ENCODE data around the gene CNGA3. TPM values are rescaled to one million over a fixed set of nuclear protein-coding genes. Genes with fewer than 3 reads are reported as not detected.

CNGA3 gene
- total and polyA plus RNA-seq, 2 of the 8 experiments (the other 6 are each of a cell fraction or from before 2014, with no cell fraction given), result 0.02 TPM; not detected in 1

DNA sequence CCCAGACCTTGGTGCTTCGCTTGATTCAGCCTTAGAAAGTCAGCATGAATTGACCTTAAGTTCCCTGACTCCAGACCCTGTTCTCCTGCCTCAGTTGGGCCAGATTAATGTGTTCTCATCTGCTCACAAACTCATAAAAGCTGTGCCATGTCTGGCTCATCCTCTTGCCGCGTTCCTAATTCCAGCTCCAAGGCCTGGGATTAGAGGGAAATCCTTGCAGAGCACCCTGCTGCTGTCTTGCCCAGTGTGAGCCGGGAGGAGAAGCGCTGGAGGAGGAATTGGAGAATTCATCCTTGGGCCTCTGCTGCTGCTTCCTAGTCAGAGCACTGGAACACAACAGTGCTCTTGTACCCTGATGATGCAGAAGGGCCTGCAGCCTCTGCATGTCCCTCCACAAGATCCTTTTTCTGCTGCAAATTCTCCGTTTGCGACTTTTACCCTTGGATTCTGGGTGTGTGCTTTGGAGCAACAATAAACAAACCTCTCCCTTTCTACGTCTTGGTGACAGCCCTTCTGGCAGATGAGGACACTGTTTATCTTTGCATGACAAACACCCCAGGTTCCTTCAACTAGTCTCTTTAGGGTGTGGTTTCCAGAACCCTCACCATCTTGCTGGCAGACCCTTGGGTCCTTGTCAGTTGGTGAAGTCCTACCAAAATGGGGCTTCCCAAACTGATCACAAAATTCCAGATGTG is 46.9 kb upstream of the CNGA3 start (continued):
- TF ChIP-seq, protein P1, sequence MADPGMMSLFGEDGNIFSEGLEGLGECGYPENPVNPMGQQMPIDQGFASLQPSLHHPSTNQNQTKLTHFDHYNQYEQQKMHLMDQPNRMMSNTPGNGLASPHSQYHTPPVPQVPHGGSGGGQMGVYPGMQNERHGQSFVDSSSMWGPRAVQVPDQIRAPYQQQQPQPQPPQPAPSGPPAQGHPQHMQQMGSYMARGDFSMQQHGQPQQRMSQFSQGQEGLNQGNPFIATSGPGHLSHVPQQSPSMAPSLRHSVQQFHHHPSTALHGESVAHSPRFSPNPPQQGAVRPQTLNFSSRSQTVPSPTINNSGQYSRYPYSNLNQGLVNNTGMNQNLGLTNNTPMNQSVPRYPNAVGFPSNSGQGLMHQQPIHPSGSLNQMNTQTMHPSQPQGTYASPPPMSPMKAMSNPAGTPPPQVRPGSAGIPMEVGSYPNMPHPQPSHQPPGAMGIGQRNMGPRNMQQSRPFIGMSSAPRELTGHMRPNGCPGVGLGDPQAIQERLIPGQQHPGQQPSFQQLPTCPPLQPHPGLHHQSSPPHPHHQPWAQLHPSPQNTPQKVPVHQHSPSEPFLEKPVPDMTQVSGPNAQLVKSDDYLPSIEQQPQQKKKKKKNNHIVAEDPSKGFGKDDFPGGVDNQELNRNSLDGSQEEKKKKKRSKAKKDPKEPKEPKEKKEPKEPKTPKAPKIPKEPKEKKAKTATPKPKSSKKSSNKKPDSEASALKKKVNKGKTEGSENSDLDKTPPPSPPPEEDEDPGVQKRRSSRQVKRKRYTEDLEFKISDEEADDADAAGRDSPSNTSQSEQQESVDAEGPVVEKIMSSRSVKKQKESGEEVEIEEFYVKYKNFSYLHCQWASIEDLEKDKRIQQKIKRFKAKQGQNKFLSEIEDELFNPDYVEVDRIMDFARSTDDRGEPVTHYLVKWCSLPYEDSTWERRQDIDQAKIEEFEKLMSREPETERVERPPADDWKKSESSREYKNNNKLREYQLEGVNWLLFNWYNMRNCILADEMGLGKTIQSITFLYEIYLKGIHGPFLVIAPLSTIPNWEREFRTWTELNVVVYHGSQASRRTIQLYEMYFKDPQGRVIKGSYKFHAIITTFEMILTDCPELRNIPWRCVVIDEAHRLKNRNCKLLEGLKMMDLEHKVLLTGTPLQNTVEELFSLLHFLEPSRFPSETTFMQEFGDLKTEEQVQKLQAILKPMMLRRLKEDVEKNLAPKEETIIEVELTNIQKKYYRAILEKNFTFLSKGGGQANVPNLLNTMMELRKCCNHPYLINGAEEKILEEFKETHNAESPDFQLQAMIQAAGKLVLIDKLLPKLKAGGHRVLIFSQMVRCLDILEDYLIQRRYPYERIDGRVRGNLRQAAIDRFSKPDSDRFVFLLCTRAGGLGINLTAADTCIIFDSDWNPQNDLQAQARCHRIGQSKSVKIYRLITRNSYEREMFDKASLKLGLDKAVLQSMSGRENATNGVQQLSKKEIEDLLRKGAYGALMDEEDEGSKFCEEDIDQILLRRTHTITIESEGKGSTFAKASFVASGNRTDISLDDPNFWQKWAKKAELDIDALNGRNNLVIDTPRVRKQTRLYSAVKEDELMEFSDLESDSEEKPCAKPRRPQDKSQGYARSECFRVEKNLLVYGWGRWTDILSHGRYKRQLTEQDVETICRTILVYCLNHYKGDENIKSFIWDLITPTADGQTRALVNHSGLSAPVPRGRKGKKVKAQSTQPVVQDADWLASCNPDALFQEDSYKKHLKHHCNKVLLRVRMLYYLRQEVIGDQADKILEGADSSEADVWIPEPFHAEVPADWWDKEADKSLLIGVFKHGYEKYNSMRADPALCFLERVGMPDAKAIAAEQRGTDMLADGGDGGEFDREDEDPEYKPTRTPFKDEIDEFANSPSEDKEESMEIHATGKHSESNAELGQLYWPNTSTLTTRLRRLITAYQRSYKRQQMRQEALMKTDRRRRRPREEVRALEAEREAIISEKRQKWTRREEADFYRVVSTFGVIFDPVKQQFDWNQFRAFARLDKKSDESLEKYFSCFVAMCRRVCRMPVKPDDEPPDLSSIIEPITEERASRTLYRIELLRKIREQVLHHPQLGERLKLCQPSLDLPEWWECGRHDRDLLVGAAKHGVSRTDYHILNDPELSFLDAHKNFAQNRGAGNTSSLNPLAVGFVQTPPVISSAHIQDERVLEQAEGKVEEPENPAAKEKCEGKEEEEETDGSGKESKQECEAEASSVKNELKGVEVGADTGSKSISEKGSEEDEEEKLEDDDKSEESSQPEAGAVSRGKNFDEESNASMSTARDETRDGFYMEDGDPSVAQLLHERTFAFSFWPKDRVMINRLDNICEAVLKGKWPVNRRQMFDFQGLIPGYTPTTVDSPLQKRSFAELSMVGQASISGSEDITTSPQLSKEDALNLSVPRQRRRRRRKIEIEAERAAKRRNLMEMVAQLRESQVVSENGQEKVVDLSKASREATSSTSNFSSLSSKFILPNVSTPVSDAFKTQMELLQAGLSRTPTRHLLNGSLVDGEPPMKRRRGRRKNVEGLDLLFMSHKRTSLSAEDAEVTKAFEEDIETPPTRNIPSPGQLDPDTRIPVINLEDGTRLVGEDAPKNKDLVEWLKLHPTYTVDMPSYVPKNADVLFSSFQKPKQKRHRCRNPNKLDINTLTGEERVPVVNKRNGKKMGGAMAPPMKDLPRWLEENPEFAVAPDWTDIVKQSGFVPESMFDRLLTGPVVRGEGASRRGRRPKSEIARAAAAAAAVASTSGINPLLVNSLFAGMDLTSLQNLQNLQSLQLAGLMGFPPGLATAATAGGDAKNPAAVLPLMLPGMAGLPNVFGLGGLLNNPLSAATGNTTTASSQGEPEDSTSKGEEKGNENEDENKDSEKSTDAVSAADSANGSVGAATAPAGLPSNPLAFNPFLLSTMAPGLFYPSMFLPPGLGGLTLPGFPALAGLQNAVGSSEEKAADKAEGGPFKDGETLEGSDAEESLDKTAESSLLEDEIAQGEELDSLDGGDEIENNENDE (IDR thresholded peaks at IDR 0.05; ENCODE audit: insufficient replicate concordance, low read length), result no peak
- no peak for TF ChIP-seq HDAC2 (IDR thresholded peaks at IDR 0.05; ENCODE audit: borderline replicate concordance in 1 of 2, low read depth in 2 of 2, low read length in 2 of 2)
- TF ChIP-seq RXRA (IDR thresholded peaks at IDR 0.05; ENCODE audit: insufficient read depth, low read depth, low read length), result no peak
- TF ChIP-seq SP4 (IDR thresholded peaks at IDR 0.05; ENCODE audit: low read length), result no peak
- no peak for TF ChIP-seq SIRT6 (IDR thresholded peaks at IDR 0.05; ENCODE audit: low read length)
- no peak for TF ChIP-seq SP2 (IDR thresholded peaks at IDR 0.05; ENCODE audit: low read length)
- no peak for TF ChIP-seq SIN3A (conservative IDR thresholded peaks at IDR 0.05 in 1 of 2, IDR thresholded peaks at IDR 0.05 in 1 of 2; ENCODE audit: low read depth in 1 of 2, low read length in 2 of 2)
- no peak for TF ChIP-seq POLR2A (IDR thresholded peaks at IDR 0.05; ENCODE audit: control extremely low read depth in 1 of 2, low read depth in 2 of 2, low read length in 2 of 2)
- TF ChIP-seq TCF12 (IDR thresholded peaks at IDR 0.05; ENCODE audit: low read depth, low read length), result no peak
- TF ChIP-seq TAF7 (optimal IDR thresholded peaks at IDR 0.05; ENCODE audit: borderline replicate concordance, low read depth, low read length), result no peak
